NCI-H187 (cell line): Measurements from ENCODE around the gene BATF3.

ENCODE experiments used
- DNase-seq, 2 experiments: peaks; one replicate each; lab custom pipeline; 2025; lab: John Stamatoyannopoulos, UW

BATF3 gene

DNA sequence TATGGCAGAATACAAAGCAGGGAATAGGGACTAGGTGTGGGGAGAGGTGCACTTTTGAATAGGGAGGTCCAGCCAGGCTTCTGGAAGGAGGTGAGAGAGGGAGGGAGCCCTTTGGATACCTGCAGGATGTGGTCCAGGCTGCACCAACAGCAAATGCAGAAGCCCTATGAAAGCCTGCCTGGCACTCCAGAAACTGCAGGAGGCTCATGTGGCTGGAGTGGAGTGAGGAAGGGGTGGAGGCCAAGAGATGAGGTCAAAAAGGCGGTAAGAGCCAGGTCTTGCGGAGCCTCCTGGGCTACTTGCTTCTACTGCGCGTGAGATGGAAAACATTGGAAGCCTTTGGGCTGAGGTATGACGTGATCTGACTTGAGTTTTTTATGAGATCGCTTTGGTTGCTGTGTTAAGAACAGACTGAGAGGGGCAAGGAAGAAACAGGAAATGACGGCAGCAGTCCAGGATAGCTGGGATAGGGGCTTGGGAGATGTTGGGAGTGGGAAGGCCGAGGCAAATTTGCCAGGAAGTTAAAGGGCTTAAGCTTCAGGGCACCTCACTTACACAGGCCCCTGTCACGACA, 4.4 kb upstream of the BATF3 start:
- no peak for DNase-seq

DNA sequence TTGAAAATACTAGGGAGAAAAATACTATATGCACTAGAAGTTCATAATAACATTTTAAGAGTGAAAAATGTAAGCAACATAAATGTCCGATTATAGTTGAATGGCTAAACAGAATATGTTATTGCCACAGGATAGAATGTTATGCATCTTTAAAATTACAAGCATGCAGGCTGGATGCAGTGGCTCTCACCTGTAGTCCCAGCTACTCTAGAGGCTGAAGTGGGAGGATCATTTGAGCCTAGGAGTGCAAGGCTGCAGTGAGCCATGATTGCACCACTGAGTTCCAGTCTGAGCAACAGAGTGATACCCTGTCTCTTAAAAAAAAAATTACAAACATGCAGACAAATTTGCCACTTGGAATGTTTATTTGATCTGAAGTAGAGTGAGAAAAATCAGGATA, 3.0 kb upstream of the BATF3 start:
- no peak for DNase-seq

DNA sequence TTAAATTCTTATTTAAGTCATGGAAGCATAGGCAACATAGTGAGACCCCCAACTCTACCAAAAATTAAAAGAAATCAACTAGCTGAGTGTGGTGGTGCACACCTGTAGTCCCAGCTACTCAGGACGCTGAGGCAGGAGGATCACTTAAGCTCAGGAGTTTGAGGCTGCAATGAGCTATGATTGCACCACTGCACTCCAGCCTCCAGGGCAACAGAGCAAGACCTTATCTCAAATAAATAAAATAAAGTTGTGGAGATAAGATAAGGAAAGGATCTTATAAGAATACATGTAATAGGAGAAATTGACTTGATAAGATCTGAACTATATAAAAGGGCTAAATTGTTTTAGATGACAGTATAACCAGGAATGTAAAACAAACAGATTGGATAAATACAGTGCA, 2.3 kb upstream of the BATF3 start:
- DNase-seq: no peak

DNA sequence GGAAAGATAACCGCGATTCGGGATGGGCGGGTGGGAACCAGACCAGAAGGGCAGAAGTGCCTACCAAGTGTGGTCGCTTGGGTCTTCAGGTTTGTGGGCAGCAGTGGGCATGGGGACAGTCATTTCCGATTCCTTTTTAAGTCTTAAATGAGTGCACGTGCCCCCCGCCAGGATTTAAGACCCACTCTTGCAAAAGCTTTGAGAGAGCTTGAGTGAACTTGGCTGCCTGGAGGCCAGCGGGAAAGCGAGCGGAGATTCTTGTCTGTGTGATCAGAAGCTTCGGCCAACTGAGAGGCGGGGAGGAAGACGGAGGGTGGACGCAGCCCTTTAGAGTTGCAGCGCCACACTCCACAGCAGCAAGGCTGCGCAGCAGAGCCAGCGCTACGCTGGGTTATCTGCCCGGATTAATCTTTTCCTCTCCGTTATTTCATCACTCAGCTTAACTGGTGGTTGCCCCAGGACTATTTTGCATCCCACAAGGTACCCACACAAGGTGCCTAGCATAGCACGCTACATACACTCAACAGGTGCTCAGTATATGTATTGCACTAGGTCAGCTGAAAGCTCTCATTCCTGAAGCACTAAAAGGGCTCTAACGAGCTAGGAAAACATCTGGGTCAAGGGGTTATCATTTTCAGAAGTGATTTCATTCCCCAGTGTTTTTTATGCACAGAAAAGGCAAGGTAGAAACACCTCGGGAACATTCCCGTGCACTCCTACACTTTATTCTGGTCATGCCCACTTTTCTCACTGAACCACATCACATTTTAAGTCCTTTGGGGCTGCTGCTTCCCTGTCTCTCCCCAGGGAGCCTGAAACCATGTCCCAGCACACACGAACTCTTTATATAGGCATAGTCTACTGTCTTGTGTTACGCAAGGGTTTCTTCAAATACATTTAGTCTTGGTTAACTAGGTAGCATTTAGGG, 1.5 kb upstream of the BATF3 start:
- DNase-seq: no peak

DNA sequence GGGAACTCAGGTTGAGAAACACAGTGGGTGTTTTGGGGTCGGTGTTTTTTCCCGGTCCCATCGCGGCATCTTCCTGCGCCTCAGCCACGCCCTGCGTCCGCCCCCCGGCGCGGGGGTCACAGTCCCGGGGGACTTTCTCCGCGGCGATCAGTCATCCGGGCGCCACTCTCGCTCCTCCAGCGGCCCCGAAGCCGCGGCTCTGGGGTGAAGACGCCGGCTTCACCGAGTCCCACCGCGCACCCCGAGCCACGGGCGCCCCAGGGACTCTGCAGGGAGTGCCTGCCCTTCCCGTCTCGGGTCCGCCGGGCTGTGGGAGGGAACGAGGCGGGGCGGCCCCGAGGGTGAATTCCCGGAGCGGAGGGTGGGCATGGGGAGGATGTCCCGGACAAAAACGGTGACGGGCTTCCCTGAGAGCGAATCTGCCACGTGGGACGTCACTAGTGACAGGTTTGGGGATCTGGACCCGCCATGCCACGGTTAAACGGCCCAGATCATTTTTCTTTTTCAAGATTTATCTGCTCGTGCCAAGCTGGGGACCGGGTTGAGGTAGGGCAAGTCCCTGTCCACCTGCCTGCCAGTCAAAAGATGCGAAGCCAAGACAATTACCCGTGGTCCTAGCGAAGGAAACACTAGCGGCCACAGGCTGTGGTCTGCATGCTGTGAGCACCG, 717 bp upstream of the BATF3 start:
- no peak for DNase-seq

DNA sequence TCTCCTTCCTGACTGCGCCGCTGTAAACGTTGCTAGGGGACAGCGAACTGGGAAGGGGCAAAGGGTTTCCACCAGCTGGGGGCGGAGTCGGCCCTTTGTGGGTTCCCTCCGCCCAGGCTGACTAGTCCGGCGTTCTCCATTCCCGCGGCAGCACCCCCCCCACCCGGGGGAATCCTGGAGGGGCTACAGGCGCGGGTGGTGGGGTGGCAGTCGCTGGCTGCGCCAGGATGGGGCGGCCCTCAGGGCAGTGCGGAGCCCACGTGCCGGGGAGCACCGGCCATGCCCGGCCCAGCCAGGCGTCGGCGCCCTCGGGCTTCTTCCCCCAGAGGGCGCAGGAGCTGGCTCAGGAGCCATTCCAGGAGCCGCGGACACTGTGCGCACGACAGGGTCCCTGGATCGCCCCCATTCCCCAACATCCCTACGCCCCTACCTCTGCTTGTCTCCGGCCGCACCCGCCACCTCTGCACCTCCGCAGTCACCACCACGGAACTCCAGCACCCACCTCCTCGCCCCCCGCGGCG, 476 bp downstream of the BATF3 start:
- no peak for DNase-seq

DNA sequence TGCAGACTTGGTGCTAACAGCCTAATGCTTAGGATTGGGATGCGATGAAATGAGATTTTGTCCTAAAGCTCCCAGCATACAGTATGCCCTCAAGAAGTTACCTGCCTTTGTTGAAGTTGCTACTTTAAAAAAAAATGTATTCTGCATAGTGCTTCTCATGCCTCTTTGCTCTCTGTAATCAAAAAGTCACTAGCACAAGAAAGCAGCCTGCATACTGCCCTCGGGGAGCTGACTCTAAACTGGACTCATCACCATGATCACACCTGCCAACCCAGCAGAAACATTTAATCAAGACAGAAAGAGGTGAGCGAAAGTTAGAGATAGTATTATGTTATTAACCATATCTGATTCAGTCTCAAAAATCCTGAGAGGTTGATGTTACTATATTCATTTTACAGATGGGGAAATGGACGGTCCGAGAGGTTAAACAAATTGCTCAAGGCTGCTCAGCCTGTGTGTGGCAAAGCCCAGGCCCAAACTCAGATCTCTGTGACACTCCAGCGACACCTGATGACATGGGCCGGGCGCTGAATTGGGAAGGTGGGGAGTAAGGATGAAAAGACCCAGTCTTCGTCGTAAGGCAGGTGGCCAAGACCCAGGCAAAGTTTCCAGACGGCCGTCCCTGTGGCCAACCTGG, 1.1 kb downstream of the BATF3 start:
- DNase-seq: no peak

DNA sequence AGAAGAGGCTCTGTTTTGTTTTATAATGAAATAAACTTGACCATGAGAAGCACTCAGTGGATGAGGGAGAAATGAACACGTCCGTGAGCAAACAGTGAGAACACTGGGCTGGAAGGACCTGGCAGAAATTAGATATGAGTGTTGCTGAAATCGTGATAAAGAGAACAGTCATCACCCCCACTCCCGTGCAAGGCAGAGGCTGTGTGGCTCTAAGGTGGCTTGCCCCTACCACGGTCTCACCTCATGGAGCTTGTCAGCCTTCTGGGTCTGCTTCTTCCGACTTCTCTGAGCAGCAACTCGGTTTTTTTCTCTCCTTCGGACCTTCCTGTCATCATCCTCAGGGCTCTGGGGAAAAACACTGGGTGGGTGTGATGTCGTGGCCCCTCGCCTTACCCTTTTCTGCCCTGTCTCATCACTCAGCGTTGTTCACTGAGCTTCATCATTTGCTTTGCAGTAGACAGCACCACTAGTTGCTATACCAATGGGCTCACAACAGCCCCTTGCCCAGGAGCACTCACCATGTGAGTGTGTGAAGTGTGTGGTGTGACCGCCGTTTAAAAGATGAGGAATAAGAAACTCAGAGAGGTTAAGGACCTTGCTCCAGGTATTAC, 2.8 kb downstream of the BATF3 start:
- DNase-seq: no peak

DNA sequence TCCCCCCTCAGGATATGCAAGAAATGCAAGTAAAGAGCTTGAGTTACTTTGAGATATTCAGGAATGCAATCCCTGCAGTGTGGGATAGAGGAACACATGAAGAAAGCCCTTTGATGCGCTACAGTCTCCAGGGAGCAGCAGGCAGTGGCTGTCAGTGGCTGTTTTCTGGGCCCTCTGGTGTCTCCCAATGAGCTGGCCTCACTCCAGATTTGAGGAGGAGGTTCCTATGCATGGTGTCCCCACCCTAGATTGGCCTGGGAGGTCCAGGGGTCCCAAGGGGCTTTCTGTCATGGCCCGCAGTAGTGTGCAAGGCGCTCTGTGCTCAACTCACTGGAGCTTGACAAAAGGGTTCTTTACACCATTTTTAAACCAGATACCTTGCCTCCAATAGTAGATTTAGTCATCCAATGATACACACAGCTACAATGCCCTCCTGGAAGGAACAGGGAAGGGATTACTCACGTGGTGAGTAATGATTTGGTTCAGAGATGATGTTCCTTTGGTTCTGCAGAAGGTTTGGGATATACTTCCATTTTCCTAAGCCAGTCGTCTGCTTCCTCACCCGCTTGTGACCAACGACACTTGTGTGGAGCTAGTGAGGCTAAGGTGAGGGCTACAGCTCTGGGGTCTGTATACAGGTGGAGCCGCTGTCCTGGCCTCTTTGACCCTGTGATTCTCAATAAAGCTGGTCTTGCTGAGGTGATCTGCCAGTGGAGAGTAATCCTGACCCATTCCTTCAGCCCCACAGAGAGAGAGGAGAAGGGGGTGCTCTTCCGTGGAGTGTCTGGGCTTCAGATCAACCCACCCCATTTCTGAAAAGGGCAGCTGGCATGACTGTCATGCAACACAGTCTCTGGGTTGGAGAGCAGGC, 6.6 kb downstream of the BATF3 start:
- DNase-seq: no peak

DNA sequence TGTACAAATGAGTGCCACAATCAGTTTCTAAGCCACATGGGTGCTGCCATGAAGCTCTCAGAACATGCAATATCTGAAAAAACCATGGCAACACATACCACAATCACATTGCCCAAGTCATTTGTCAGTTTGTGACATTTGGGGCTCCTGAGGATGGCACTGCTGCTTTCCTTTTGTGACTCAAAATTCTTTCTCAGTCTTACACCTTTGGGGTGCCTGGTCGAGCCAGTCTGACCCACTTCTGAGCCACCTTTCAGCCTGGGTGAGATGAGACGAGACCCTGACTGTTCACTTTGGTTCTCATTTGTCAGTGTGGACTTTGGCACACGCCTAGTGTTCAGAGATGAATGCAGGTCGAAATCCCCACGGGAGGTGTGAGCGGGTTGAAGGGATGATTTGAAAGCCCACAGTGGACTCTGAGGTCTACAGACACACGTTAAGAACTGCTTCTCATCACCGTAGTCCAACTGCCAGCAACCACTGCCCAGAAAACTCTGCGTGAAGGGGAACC, 8.0 kb downstream of the BATF3 start:
- no peak for DNase-seq

DNA sequence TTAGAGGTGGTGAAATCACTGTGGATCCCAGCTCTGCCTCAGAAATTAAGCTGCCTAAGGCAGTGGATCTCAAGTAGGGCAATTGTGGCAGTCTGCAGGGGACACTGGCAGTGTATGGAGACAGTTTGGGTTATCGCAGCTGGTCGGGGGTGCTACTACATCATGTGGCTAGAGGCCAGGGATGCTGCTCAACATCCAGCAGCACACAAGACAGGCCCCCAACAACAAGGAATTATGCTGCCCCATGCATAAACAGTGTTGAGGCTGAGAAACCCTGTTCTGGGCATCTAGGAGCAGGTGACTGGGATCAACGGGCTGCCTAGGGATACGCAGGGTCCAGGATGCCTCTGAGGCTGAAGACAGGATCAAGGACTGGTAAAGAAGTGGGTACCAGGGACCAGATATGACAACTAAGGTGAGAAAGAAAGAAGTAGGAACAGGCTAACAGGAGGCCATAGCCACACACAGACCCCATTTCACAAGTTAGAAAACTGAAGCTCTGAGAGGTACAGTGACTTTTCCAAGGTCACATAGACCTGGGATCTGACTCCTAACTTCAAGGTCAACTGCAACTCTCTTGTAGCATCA, 8.7 kb downstream of the BATF3 start:
- no peak for DNase-seq

DNA sequence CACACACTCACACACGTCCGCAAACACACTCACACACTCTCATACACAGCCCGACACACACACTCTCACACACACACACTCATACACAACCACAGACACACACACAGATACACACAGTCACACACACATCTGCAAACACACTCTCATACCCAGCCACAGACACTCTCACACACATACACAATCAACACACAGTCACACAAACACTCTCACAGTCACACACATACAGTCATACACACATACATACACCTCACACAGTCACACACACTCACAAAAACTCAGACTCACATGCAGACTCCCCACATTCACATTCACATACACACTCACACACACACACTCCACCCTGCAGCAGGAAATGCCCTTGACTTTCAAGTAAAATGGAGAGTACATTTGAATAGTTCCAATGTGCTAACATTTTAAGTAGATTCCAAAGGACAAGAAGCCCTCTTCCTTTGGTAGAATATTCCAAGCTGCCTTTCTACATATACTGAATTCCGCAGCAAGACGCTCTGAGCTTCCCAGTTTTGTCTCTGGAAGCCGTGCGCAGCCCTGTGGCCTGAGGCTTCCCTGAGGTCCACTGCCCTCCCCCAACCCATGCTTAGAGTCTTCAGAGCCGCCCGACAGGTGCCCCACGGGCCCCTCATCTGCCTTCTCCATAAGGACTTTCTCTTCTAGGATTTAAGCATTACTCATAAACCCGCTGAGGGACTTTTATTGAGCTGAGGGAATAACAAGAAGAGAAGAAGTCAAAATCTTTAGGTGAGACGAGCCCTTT, 9.7 kb downstream of the BATF3 start:
- no peak for DNase-seq

DNA sequence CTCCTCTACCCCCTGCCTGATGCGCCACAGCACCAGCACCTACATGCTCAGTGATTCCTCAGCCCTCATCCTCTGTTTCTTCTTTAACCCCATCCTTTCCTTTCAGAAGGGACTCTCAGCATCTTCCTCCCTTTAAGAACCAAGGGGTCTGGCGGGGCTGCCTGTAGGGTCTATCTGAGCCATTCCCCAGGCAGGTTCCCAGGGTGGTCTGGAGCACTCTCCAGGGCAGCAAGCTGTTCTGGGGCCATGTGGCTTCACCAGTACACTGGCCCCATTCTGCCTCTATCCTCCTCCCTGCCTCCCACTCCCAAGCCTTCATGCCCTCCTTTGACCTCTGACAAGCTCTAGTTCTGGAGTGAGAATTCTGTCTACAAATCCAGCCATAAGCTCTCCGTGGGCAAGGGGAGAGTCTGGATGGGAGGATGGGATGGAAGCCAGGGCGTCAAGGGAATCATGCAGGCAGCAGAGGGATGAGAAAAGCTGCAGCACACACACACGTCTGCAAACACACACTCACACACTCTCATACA, 10.4 kb downstream of the BATF3 start:
- DNase-seq: no peak

DNA sequence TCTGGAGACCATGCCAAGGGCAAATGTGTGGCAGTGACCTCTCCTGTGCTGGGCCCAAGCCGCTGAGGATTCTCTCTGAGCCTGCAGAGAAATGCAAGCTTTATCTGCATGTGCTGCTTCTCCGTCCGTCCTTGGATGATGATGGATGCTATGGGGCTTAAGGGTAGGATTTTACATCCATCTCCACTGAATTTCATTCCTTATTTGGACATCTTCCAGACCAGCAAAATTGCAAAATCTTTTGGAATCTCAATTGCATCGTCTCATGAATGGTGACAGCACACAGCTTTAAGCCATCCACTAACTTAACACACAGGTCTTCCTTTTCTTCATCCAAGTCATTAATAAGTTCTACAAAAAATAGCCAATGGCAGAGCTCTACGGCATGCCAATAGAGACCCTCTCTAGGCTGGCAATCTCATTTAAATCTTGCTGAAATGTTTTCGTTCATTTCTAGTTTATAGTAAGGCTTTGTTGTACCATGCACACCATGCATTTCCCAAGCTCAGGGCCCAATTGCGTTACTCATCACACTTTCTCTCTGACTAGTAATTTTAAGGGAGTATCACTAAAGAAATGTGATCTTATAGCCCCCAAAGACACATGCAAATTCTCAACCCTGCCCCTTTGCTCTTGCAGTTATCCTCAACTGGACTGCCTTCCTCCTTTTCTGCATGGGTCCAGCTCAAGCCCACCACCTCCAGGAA, 11.1 kb downstream of the BATF3 start:
- DNase-seq: no peak

DNA sequence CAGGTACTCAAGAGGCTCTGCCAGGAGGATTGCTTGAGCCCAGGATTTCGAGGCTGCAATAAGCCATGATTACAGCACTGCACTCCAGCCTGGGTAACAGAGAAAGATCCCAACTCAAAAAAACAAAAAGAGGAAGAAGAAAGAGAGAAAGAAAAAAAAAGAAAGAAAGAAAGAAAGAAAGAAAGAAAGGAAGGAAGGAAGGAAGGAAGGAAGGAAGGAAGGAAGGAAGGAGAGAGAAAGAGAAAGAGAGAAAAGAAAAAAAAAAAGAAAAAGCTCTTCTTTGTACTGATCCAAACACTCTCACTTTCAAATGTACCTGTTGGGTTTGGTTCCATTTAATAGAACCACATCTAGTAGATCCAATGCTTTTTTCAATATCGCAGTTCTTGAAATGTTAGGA, 11.8 kb downstream of the BATF3 start:
- DNase-seq: no peak

DNA sequence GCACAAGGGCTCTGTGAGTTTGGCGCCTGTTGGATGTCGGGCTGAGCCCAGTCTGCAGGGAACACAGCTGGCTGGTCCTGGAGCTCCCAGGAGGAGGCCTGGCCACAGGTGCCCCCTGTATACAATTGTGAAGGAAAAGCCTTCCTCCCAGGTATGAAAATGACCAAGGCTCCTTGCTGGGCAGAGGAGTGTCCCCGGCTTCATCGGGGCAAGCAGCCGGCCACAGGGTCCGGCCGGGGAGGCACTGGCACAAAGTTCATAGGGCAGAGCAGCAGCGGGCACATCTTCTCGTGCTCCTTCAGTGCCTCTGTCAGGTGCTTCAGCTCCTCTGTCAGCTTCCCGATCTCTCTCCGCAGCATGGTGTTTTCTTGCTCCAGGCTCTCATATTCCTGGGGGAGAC, 13.0 kb downstream of the BATF3 start:
- DNase-seq: no peak

DNA sequence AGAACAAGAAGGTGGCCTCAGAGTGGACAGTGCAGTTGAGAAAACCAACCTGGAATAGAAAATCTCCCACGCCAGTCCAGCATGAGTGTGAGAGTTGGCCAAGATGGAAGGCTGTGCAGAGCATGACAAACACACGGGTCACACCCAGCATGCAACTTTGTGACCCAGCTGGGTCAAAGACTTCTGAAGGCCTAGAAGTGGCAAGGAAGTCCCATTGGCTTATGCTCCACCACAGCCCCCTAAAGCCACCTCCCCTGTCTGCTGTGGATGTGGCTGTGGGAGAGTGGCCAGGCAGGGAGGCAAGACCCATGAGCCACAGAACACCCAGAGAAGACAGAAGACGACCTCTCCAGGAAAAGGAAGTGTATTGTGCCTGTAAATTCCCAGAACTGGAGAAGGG, 13.6 kb downstream of the BATF3 start:
- no peak for DNase-seq

DNA sequence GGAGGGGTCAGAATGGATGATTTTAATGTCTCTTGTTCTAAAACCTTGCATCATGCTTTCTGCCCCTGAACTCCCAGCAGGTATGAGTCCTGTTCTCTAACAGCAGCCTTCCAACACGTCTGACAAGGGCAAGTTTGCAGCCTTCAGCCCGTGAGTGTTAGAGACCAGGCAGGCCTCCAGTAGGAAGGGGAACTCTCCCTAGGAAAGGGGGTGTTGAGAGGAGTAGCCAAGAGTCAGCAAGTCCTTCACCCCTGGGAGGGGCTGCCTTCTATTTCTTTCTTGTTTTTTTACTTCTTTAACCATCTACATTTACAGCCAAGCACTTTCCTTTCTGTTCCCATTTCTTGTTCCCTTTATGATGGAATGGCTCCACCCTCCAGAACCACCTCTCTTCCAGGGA, 14.2 kb downstream of the BATF3 start:
- DNase-seq: no peak
